HEK293 (cell line): ENCODE data around the gene SYT14.

Experiments used
- CTCF ChIA-PET: fragments of 350-600 bp; formaldehyde crosslinking; extraction: SDS; loops from one replicate; lab custom pipeline; 2021; ENCODE audit warnings: antibody characterized with exemption; lab: Yijun Ruan, JAX
- POLR2A ChIA-PET: fragments of 300-600 bp; formaldehyde crosslinking; extraction: SDS; loops from one replicate; lab custom pipeline; 2020; ENCODE audit warnings: antibody characterized with exemption, inconsistent platforms; lab: Yijun Ruan, JAX
- H3K27ac ChIP-seq: fragments of 200-500 bp; sonication (Bioruptor generic); 2 replicates; pipeline ENCODE4 v1.5.1; 2014; ENCODE audit warnings: low read depth, low read length, control low read depth, inconsistent platforms; ENCODE audit errors: extremely low read depth
- H3K36me3 ChIP-seq, 2 experiments: fragments of 200-500 bp in 1 of 2; sonication (Bioruptor generic) in 1 of 2; 1 replicate in 1 of 2; 2 replicates in 1 of 2; pipeline ENCODE4 v1.5.1; 2014 to 2017; ENCODE audit warnings: inconsistent platforms in 2 of 2, low read length in 2 of 2; ENCODE audit not compliant: control insufficient read depth in 2 of 2, insufficient read depth in 1 of 2
- H3K4me1 ChIP-seq: fragments of 200-500 bp; sonication (Bioruptor generic); 2 replicates; pipeline ENCODE4 v1.5.1; 2014; ENCODE audit warnings: mild to moderate bottlenecking, low read length, inconsistent platforms; ENCODE audit not compliant: control insufficient read depth, insufficient read depth
- H3K4me3 ChIP-seq: 2 replicates; pipeline ENCODE4 v1.5.1; 2011; ENCODE audit warnings: low read depth, mild to moderate bottlenecking, control low read depth, low read length, moderate library complexity
- H3K9me3 ChIP-seq: fragments of 200-500 bp; sonication (Bioruptor generic); 2 replicates; pipeline ENCODE4 v1.5.1; 2014; ENCODE audit warnings: low read depth, low read length, inconsistent platforms; ENCODE audit not compliant: control insufficient read depth, insufficient read depth
- GLI4 ChIP-seq: fragments of 450-650 bp; formaldehyde crosslinking; IDR thresholded peaks from 2 replicates; pipeline ENCODE4 v1.5.1; 2016; ENCODE audit warnings: missing biosample characterization, missing genetic modification characterization
- HOXA7 ChIP-seq: sonication (generic); formaldehyde crosslinking; IDR thresholded peaks from 2 replicates; pipeline ENCODE4 v1.8.1; 2022; ENCODE audit warnings: missing genetic modification reagents, borderline replicate concordance
- SETDB1 ChIP-seq: IDR thresholded peaks from one replicate; pipeline ENCODE4 v1.6.1; 2017; ENCODE audit warnings: mild to moderate bottlenecking, low read length, moderate library complexity, mixed read lengths; ENCODE audit not compliant: insufficient read length
- ZBTB1 ChIP-seq: fragments of 450-650 bp; formaldehyde crosslinking; IDR thresholded peaks from 2 replicates; pipeline ENCODE4 v1.5.1; 2016; ENCODE audit warnings: missing biosample characterization, missing genetic modification characterization
- ZNF16 ChIP-seq: fragments of 450-650 bp; formaldehyde crosslinking; IDR thresholded peaks from 2 replicates; pipeline ENCODE4 v1.5.1; 2016; ENCODE audit warnings: low read depth, missing biosample characterization, missing genetic modification characterization
- ZNF23 ChIP-seq: fragments of 450-650 bp; formaldehyde crosslinking; IDR thresholded peaks from 2 replicates; pipeline ENCODE4 v1.5.1; 2016; ENCODE audit warnings: missing biosample characterization, missing genetic modification characterization, borderline replicate concordance
- ZNF248 ChIP-seq: fragments of 450-650 bp; formaldehyde crosslinking; IDR thresholded peaks from 2 replicates; pipeline ENCODE4 v1.5.1; 2017; ENCODE audit warnings: missing biosample characterization, missing genetic modification characterization
- ZNF404 ChIP-seq: fragments of 450-650 bp; formaldehyde crosslinking; IDR thresholded peaks from 2 replicates; pipeline ENCODE4 v1.5.1; 2017; ENCODE audit warnings: missing biosample characterization, missing genetic modification characterization
- ZNF555 ChIP-seq: fragments of 450-650 bp; formaldehyde crosslinking; conservative IDR thresholded peaks from 2 replicates; pipeline ENCODE4 v1.5.1; 2017; ENCODE audit warnings: missing biosample characterization, mild to moderate bottlenecking, missing genetic modification characterization, inconsistent platforms
- ZNF560 ChIP-seq: fragments of 450-650 bp; formaldehyde crosslinking; IDR thresholded peaks from 2 replicates; pipeline ENCODE4 v1.5.1; 2017; ENCODE audit warnings: missing biosample characterization, missing genetic modification characterization, borderline replicate concordance
- ZNF561 ChIP-seq: fragments of 450-650 bp; IDR thresholded peaks from 2 replicates; pipeline ENCODE4 v1.5.1; 2018; ENCODE audit warnings: missing biosample characterization, missing genetic modification characterization, borderline replicate concordance
- ZNF571 ChIP-seq: fragments of 450-650 bp; formaldehyde crosslinking; IDR thresholded peaks from 2 replicates; pipeline ENCODE4 v1.5.0; 2017; ENCODE audit warnings: missing biosample characterization, missing genetic modification characterization
- TF ChIP-seq, protein P1 (sequence below): fragments of 450-650 bp; formaldehyde crosslinking; IDR thresholded peaks from 2 replicates; pipeline ENCODE4 v1.5.1; 2016; ENCODE audit warnings: missing biosample characterization, missing genetic modification characterization, borderline replicate concordance
- TF ChIP-seq, protein P2 (sequence below): fragments of 450-650 bp; formaldehyde crosslinking; IDR thresholded peaks from 2 replicates; pipeline ENCODE4 v1.5.1; 2017; ENCODE audit warnings: missing biosample characterization, missing genetic modification characterization
- TF ChIP-seq, protein P3 (sequence below): fragments of 450-650 bp; formaldehyde crosslinking; IDR thresholded peaks from 2 replicates; pipeline ENCODE4 v1.5.1; 2016; ENCODE audit warnings: missing biosample characterization, missing genetic modification characterization
- TF ChIP-seq, protein P4 (sequence below): fragments of 450-650 bp; formaldehyde crosslinking; IDR thresholded peaks from 2 replicates; pipeline ENCODE4 v1.5.1; 2017; ENCODE audit warnings: missing biosample characterization, missing genetic modification characterization
- TF ChIP-seq, protein P5 (sequence below): fragments of 450-650 bp; formaldehyde crosslinking; IDR thresholded peaks from 2 replicates; pipeline ENCODE4; 2016; ENCODE audit warnings: missing biosample characterization, missing genetic modification characterization
- TF ChIP-seq, protein P6 (sequence below): fragments of 450-650 bp; formaldehyde crosslinking; IDR thresholded peaks from 2 replicates; pipeline ENCODE4 v1.5.1; 2017; ENCODE audit warnings: missing biosample characterization, mild to moderate bottlenecking, missing genetic modification characterization, moderate library complexity

SYT14 gene

DNA sequence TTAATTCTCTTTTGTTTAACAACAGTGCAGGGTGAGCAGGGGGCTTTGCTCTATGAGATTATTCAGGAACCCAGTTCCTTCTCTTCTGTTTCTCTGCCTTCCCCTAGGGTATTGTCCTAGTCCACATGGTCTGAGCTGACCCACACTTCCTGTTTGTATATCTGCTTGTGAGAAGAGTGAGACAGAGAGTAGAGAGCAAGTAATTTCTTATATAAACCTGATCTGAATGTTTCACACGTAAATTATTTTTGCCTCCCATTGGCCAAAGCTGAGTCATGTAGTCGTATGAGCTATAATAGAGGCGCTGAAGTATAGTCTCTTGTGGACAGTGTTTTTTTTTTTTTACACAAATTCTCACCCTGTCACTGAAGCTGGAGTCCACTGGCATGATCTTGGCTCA, 160.3 kb downstream of the SYT14 start:
- Histone ChIP-seq H3K36me3 (no peaks in the 10 kb centered on the region), H3K27ac (no peak overlapping the region), H3K4me3 (no peak overlapping the region), H3K9me3 (no peaks in the 10 kb centered on the region), H3K4me1 (no peaks in the 10 kb centered on the region)
- CTCF ChIA-PET, result interaction anchor here (0.6 kb wide), 3 partner anchors 193 to 1143 kb away, joined by 3 to 5 read pairs (median 4); no protein-coding TSS in a partner anchor
- POLR2A ChIA-PET, result no interaction called here
- TF ChIP-seq, protein P1, sequence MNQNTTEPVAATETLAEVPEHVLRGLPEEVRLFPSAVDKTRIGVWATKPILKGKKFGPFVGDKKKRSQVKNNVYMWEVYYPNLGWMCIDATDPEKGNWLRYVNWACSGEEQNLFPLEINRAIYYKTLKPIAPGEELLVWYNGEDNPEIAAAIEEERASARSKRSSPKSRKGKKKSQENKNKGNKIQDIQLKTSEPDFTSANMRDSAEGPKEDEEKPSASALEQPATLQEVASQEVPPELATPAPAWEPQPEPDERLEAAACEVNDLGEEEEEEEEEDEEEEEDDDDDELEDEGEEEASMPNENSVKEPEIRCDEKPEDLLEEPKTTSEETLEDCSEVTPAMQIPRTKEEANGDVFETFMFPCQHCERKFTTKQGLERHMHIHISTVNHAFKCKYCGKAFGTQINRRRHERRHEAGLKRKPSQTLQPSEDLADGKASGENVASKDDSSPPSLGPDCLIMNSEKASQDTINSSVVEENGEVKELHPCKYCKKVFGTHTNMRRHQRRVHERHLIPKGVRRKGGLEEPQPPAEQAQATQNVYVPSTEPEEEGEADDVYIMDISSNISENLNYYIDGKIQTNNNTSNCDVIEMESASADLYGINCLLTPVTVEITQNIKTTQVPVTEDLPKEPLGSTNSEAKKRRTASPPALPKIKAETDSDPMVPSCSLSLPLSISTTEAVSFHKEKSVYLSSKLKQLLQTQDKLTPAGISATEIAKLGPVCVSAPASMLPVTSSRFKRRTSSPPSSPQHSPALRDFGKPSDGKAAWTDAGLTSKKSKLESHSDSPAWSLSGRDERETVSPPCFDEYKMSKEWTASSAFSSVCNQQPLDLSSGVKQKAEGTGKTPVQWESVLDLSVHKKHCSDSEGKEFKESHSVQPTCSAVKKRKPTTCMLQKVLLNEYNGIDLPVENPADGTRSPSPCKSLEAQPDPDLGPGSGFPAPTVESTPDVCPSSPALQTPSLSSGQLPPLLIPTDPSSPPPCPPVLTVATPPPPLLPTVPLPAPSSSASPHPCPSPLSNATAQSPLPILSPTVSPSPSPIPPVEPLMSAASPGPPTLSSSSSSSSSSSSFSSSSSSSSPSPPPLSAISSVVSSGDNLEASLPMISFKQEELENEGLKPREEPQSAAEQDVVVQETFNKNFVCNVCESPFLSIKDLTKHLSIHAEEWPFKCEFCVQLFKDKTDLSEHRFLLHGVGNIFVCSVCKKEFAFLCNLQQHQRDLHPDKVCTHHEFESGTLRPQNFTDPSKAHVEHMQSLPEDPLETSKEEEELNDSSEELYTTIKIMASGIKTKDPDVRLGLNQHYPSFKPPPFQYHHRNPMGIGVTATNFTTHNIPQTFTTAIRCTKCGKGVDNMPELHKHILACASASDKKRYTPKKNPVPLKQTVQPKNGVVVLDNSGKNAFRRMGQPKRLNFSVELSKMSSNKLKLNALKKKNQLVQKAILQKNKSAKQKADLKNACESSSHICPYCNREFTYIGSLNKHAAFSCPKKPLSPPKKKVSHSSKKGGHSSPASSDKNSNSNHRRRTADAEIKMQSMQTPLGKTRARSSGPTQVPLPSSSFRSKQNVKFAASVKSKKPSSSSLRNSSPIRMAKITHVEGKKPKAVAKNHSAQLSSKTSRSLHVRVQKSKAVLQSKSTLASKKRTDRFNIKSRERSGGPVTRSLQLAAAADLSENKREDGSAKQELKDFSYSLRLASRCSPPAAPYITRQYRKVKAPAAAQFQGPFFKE (tag by site-specific recombination), result no peak
- TF ChIP-seq ZNF404 (tag by site-specific recombination) (no peak), ZNF248 (tag by site-specific recombination) (no peak), ZBTB1 (tag by site-specific recombination) (no peak), SETDB1 (no peak), ZNF560 (tag by site-specific recombination) (no peak), ZNF16 (no peak), GLI4 (tag by site-specific recombination) (no peak), ZNF561 (tag by site-specific recombination) (no peak), ZNF571 (tag by site-specific recombination) (no peak), HOXA7 (CRISPR knock-in tag) (no peak), ZNF555 (tag by site-specific recombination) (no peak), ZNF23 (tag by site-specific recombination) (no peak)
- TF ChIP-seq, protein P2, sequence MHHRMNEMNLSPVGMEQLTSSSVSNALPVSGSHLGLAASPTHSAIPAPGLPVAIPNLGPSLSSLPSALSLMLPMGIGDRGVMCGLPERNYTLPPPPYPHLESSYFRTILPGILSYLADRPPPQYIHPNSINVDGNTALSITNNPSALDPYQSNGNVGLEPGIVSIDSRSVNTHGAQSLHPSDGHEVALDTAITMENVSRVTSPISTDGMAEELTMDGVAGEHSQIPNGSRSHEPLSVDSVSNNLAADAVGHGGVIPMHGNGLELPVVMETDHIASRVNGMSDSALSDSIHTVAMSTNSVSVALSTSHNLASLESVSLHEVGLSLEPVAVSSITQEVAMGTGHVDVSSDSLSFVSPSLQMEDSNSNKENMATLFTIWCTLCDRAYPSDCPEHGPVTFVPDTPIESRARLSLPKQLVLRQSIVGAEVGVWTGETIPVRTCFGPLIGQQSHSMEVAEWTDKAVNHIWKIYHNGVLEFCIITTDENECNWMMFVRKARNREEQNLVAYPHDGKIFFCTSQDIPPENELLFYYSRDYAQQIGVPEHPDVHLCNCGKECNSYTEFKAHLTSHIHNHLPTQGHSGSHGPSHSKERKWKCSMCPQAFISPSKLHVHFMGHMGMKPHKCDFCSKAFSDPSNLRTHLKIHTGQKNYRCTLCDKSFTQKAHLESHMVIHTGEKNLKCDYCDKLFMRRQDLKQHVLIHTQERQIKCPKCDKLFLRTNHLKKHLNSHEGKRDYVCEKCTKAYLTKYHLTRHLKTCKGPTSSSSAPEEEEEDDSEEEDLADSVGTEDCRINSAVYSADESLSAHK (tag by site-specific recombination), result no peak
- TF ChIP-seq, protein P3, sequence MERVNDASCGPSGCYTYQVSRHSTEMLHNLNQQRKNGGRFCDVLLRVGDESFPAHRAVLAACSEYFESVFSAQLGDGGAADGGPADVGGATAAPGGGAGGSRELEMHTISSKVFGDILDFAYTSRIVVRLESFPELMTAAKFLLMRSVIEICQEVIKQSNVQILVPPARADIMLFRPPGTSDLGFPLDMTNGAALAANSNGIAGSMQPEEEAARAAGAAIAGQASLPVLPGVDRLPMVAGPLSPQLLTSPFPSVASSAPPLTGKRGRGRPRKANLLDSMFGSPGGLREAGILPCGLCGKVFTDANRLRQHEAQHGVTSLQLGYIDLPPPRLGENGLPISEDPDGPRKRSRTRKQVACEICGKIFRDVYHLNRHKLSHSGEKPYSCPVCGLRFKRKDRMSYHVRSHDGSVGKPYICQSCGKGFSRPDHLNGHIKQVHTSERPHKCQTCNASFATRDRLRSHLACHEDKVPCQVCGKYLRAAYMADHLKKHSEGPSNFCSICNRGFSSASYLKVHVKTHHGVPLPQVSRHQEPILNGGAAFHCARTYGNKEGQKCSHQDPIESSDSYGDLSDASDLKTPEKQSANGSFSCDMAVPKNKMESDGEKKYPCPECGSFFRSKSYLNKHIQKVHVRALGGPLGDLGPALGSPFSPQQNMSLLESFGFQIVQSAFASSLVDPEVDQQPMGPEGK, result no peak
- TF ChIP-seq, protein P4, sequence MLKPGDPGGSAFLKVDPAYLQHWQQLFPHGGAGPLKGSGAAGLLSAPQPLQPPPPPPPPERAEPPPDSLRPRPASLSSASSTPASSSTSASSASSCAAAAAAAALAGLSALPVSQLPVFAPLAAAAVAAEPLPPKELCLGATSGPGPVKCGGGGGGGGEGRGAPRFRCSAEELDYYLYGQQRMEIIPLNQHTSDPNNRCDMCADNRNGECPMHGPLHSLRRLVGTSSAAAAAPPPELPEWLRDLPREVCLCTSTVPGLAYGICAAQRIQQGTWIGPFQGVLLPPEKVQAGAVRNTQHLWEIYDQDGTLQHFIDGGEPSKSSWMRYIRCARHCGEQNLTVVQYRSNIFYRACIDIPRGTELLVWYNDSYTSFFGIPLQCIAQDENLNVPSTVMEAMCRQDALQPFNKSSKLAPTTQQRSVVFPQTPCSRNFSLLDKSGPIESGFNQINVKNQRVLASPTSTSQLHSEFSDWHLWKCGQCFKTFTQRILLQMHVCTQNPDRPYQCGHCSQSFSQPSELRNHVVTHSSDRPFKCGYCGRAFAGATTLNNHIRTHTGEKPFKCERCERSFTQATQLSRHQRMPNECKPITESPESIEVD (tag by site-specific recombination), result no peak
- TF ChIP-seq, protein P5, sequence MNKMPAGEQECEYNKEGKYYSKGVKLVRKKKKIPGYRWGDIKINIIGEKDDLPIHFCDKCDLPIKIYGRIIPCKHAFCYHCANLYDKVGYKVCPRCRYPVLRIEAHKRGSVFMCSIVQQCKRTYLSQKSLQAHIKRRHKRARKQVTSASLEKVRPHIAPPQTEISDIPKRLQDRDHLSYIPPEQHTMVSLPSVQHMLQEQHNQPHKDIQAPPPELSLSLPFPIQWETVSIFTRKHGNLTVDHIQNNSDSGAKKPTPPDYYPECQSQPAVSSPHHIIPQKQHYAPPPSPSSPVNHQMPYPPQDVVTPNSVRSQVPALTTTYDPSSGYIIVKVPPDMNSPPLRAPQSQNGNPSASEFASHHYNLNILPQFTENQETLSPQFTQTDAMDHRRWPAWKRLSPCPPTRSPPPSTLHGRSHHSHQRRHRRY (tag by site-specific recombination), result no peak
- TF ChIP-seq, protein P6, sequence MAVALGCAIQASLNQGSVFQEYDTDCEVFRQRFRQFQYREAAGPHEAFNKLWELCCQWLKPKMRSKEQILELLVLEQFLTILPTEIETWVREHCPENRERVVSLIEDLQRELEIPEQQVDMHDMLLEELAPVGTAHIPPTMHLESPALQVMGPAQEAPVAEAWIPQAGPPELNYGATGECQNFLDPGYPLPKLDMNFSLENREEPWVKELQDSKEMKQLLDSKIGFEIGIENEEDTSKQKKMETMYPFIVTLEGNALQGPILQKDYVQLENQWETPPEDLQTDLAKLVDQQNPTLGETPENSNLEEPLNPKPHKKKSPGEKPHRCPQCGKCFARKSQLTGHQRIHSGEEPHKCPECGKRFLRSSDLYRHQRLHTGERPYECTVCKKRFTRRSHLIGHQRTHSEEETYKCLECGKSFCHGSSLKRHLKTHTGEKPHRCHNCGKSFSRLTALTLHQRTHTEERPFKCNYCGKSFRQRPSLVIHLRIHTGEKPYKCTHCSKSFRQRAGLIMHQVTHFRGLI (tag by site-specific recombination), result no peak
- TF ChIP-seq, all 188 proteins: peak for 0
